Muscle layer of colon (tissue), 2 donors: ENCODE measurements around the gene ATP8B1.

Experiments used
- H3K27ac ChIP-seq: one replicate; pipeline ENCODE4 v1.7.0; 2013; ENCODE audit warnings: low read depth, mild to moderate bottlenecking, low read length, moderate library complexity
- H3K27me3 ChIP-seq, 2 donors: one replicate each; pipeline ENCODE4 v1.7.0; 2013; ENCODE audit warnings: low read length in 2 of 2, mild to moderate bottlenecking in 2 of 2; ENCODE audit not compliant: insufficient read depth in 2 of 2, control insufficient read depth in 1 of 2
- H3K36me3 ChIP-seq: one replicate; pipeline ENCODE4 v1.7.0; 2013; ENCODE audit warnings: mild to moderate bottlenecking, low read length; ENCODE audit not compliant: insufficient read depth
- H3K4me1 ChIP-seq: one replicate; pipeline ENCODE4 v1.7.0; 2013; ENCODE audit warnings: mild to moderate bottlenecking, low read length; ENCODE audit not compliant: insufficient read depth
- H3K4me3 ChIP-seq, 2 donors: one replicate each; pipeline ENCODE4 v1.7.0; 2013; ENCODE audit warnings: low read length in 2 of 2, low read depth in 1 of 2, mild to moderate bottlenecking in 1 of 2, moderate library complexity in 1 of 2
- H3K9ac ChIP-seq: one replicate; pipeline ENCODE4 v1.7.0; 2013; ENCODE audit warnings: low read length
- H3K9me3 ChIP-seq: one replicate; pipeline ENCODE4 v1.7.0; 2013; ENCODE audit warnings: mild to moderate bottlenecking, low read length
- donor health status: abdominal sarcoma.
- donor health status: Adenocarcinoma of cecum.

The ATP8B1 gene

GRCh38 chr18:57802213-57803102, 657 bp downstream of the ATP8B1 start:
- H3K27me3 ChIP-seq = peaks cover 12 to 31% of the 10 kb centered on the region in 2 donors
- H3K36me3 ChIP-seq = no peaks in the 10 kb centered on the region
- no peak overlapping the region for H3K9ac ChIP-seq
- H3K4me1 ChIP-seq = peaks cover 20% of the 10 kb centered on the region
- no peaks in the 10 kb centered on the region for H3K9me3 ChIP-seq
- H3K27ac ChIP-seq = no peak overlapping the region
- H3K4me3 ChIP-seq = peak overlapping the region; percentile 66 to 73

GRCh38 chr18:57801761-57802212, 1.3 kb downstream of the ATP8B1 start:
- peak overlapping the region; percentile 66 to 73 for H3K4me3 ChIP-seq
- H3K9ac ChIP-seq = no peak overlapping the region
- no peaks in the 10 kb centered on the region for H3K36me3 ChIP-seq
- H3K27me3 ChIP-seq = peaks cover 12 to 38% of the 10 kb centered on the region in 2 donors
- peaks cover 15% of the 10 kb centered on the region for H3K4me1 ChIP-seq
- no peaks in the 10 kb centered on the region for H3K9me3 ChIP-seq
- no peak overlapping the region for H3K27ac ChIP-seq

GRCh38 chr18:57801325-57801724, 1.8 kb downstream of the ATP8B1 start:
- Histone ChIP-seq H3K27ac (no peak overlapping the region), H3K4me3 (peak overlapping the region in 1 of 2 donors; percentile 73), H3K36me3 (no peaks in the 10 kb centered on the region), H3K27me3 (peaks cover 12 to 41% of the 10 kb centered on the region in 2 donors), H3K9me3 (no peaks in the 10 kb centered on the region), H3K9ac (no peak overlapping the region), H3K4me1 (peaks cover 15% of the 10 kb centered on the region)

GRCh38 chr18:57798713-57799373, 4.3 kb downstream of the ATP8B1 start:
- no peak overlapping the region for H3K4me3 ChIP-seq
- no peak overlapping the region for H3K9ac ChIP-seq
- H3K9me3 ChIP-seq = no peaks in the 10 kb centered on the region
- peaks cover 12 to 42% of the 10 kb centered on the region in 2 donors for H3K27me3 ChIP-seq
- no peak overlapping the region for H3K27ac ChIP-seq
- peaks cover 15% of the 10 kb centered on the region for H3K4me1 ChIP-seq
- H3K36me3 ChIP-seq = no peaks in the 10 kb centered on the region

- Histone ChIP-seq H3K4me1 (peaks cover 11% of the 10 kb centered on the region), H3K4me3 (no peak overlapping the region), H3K9me3 (no peaks in the 10 kb centered on the region), H3K36me3 (no peaks in the 10 kb centered on the region), H3K9ac (no peak overlapping the region), H3K27ac (no peak overlapping the region), H3K27me3 (peaks cover 12 to 37% of the 10 kb centered on the region in 2 donors)
Measured at GRCh38 chr18:57797209-57797651, 5.9 kb downstream of the ATP8B1 start.

GRCh38 chr18:57794951-57795728, 8.0 kb downstream of the ATP8B1 start:
- Histone ChIP-seq H3K36me3 (no peaks in the 10 kb centered on the region), H3K27me3 (peaks cover 0 to 18% of the 10 kb centered on the region in 2 donors), H3K9ac (no peak overlapping the region), H3K27ac (no peak overlapping the region), H3K4me1 (no peaks in the 10 kb centered on the region), H3K9me3 (no peaks in the 10 kb centered on the region), H3K4me3 (no peak overlapping the region)

- H3K36me3 ChIP-seq = no peaks in the 10 kb centered on the region
- peaks cover 0 to 10% of the 10 kb centered on the region in 2 donors for H3K27me3 ChIP-seq
- peaks cover 15% of the 10 kb centered on the region for H3K4me1 ChIP-seq
- H3K9ac ChIP-seq = no peak overlapping the region
- no peak overlapping the region for H3K27ac ChIP-seq
- H3K4me3 ChIP-seq = no peak overlapping the region
- H3K9me3 ChIP-seq = no peaks in the 10 kb centered on the region
Measured at GRCh38 chr18:57793302-57793986, 9.7 kb downstream of the ATP8B1 start.

GRCh38 chr18:57792631-57793301, 10.3 kb downstream of the ATP8B1 start:
- H3K36me3 ChIP-seq = no peaks in the 10 kb centered on the region
- peaks cover 0 to 10% of the 10 kb centered on the region in 2 donors for H3K27me3 ChIP-seq
- H3K27ac ChIP-seq = no peak overlapping the region
- H3K9ac ChIP-seq = no peak overlapping the region
- H3K4me3 ChIP-seq = no peak overlapping the region
- H3K9me3 ChIP-seq = no peaks in the 10 kb centered on the region
- H3K4me1 ChIP-seq = peaks cover 18% of the 10 kb centered on the region

- H3K27me3 ChIP-seq = peaks cover 0 to 5% of the 10 kb centered on the region in 2 donors
- H3K9me3 ChIP-seq = no peaks in the 10 kb centered on the region
- peaks cover 18% of the 10 kb centered on the region for H3K4me1 ChIP-seq
- no peak overlapping the region for H3K4me3 ChIP-seq
- H3K36me3 ChIP-seq = no peaks in the 10 kb centered on the region
- H3K27ac ChIP-seq = no peak overlapping the region
- H3K9ac ChIP-seq = no peak overlapping the region
Measured at GRCh38 chr18:57791911-57792310, 11.2 kb downstream of the ATP8B1 start.

- no peak overlapping the region for H3K27ac ChIP-seq
- no peak overlapping the region for H3K4me3 ChIP-seq
- H3K9ac ChIP-seq = no peak overlapping the region
Measured at GRCh38 chr18:57791192-57791591, 11.9 kb downstream of the ATP8B1 start.

More at GRCh38 chr18:57791192-57791591, 11.9 kb downstream of the ATP8B1 start:
- Histone ChIP-seq H3K9me3 (no peaks in the 10 kb centered on the region), H3K36me3 (no peaks in the 10 kb centered on the region), H3K27me3 (no peaks in the 10 kb centered on the region), H3K4me1 (peaks cover 18% of the 10 kb centered on the region)
